Fibroblast of gingiva (primary cell): ENCODE results near the gene SEPHS2.
A peak's percentile ranks its signal among the peaks of the same experiment; 100 is the strongest.
"Not testable (repeated sequence)": the region's sequence is repeated elsewhere in the genome, so short reads cannot be mapped to it uniquely, and the experiment has no call there.

Source experiments
- DNase-seq: peaks from one replicate; pipeline ENCODE4 v3.0.0-alpha.2; 2011; ENCODE audit warnings: low read depth

SEPHS2 gene

DNA sequence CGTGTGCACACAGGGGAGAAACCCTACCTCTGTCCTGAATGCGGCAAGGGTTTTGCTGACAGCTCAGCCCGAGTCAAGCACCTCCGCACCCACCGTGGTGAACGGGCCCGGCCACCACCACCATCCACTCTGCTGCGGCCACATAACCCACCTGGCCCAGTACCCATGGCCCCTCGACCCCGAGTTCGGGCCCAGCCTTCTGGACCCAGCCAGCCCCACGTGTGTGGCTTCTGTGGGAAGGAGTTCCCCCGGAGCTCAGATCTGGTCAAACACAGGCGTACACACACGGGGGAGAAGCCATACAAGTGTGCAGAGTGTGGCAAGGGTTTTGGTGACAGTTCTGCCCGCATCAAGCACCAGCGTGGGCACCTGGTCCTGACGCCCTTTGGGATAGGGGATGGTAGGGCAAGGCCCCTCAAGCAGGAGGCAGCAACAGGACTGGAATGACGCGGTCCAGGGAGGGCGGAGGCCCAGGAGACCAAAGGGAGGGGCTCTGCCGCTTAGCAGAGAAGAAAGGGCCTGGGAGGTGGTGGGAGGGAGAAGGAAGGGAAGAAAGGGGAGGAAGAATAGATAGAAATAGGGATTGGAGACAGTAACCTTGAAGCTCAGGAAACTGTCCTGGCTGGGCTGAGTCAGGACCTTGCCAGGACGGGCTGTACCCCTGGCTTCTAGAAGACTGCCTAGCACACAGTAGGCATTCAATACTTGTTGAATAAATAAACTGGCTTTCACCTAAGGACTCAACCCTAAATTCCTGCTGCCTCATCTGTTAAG lies 46.8 kb downstream of the SEPHS2 start:
- no peak for DNase-seq

DNA sequence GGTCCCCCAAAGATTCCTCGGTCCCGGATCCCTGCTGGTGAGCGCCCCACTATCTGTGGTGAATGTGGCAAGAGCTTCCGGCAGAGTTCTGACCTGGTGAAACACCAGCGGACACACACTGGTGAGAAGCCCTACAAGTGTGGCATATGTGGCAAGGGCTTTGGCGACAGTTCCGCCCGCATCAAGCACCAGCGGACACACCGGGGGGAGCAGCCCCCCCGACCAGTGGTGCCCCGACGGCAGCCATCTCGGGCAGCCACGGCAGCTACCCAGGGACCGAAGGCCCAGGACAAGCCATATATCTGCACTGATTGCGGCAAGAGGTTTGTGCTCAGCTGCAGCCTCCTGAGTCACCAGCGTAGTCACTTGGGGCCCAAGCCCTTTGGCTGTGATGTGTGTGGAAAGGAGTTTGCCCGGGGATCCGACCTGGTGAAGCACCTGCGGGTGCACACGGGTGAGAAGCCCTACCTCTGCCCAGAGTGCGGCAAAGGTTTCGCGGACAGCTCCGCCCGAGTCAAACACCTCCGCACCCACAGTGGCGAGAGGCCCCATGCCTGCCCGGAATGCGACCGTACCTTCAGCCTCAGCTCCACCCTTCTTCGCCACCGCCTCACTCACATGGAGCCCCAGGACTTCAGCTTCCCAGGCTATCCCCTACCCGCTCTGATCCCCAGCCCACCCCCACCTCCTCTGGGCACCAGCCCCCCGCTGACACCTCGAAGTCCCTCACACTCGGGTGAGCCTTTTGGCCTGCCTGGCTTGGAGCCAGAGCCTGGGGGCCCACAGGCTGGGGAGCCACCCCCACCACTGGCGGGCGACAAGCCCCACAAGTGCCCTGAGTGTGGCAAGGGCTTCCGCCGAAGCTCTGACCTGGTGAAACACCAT lies 47.7 kb downstream of the SEPHS2 start:
- DNase-seq, result no peak

DNA sequence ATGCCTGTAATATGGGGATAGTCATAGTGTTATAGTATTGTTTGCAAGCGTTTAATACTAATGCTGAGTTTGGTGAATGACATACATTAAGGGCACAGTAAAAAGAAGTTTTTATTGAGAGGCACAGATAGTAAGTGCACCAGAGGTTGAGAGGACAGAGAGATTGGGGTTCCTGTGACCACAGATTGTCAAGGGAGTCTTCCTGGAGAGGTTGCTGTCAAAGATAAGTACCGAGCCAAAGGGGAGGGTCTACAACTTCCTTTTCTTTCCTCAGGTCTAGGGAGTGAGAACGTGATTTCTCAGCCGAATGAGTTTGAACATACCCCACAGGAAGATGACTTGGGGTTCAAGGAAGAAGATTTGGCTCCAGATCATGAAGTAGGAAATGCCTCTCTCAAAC lies 48.6 kb downstream of the SEPHS2 start:
- no peak for DNase-seq

DNA sequence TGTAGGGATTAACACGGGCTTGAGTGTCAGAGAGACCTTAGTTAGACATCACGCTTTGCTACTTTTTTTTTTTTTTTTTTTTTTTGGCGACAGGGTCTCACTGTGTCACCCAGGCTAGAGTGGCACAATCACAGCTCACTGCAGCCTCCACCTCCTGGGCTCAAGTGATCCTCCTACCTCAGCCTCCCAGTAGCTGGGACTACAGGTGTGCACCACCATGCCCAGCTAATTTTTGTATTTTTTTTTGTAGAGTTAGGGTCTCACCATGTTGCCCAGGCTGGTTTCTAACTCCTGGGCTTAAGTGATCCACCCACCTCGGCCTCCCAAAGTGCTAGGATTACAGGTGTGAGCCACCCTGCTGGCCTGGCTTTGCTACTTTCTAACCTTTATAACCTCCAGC lies 49.0 kb downstream of the SEPHS2 start:
- DNase-seq, result not testable (repeated sequence)

DNA sequence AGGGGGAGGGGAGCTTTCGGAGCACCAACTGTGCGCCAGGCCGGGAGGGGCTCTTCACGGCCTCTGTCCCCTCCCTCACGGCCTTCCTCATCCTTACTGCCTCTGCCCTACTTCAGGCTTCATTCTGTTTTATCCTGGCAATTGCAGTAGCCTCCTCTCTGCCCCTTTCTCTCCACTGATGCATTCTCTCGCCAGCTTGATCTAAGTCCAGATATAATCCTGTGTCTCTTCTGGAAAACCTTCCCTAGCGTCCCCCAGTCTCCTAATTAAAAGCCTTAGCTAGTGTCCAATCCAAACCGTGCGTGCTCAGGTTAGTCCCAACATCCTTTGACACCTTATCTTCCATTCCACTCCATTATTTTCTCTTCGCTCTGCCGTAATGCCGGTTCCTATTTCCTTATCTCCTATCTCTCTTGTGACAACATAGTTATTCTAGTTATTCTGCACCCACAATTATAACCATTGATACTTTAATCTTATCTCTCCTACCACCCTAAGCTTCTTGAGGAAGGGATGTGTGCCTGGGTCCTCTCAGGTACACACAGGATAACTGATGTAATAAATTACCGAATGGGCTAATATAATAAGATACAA lies 49.6 kb downstream of the SEPHS2 start:
- no peak for DNase-seq

DNA sequence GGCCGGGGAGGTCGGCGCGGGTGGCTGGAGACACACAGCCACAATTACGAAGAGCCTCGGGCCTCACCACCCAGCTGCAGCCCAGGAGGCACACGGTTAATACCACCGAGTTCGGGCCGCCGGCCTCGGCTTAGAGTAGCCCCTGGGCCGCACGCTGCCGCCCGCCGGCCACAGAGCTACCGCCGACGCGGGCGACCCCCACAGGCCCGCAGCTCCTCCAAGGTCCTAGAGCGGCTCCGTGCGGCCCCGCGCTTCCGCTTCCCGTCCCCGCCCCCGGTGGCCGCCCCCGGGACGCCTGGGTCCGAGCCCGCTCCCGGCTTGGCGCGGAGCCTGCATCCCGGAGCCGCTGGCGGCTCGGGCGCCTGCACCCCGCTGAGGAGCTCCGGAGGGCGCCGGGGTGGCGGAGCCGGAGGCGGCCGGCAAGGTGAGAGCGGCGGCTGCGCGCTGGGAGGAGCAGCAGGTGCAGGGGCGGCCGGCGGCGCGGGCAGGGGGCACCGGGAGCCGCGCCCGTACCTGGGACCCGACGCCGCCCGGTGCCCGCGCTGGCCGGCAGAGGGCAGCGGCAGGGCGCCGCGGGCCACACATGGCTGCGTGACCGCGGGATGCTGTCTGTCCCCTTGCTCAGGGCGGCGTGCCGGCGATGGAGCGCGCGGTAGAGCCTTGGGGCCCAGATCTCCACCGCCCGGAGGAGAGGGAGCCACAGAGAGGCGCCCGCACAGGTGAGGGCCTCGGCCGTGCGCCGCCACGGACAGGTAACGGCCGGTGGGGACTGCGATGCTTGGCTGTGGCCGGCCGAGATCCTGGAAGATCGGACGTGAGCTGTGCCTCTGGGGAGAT lies 50.3 kb downstream of the SEPHS2 start, which contains the start of gene ZNF48:
Gene ZNF48, plus strand, starts transcription at position 266 of the 837 bp plus-strand sequence. Its CDS starts 375 bp downstream, at position 641.
- peak; percentile 94 for DNase-seq

DNA sequence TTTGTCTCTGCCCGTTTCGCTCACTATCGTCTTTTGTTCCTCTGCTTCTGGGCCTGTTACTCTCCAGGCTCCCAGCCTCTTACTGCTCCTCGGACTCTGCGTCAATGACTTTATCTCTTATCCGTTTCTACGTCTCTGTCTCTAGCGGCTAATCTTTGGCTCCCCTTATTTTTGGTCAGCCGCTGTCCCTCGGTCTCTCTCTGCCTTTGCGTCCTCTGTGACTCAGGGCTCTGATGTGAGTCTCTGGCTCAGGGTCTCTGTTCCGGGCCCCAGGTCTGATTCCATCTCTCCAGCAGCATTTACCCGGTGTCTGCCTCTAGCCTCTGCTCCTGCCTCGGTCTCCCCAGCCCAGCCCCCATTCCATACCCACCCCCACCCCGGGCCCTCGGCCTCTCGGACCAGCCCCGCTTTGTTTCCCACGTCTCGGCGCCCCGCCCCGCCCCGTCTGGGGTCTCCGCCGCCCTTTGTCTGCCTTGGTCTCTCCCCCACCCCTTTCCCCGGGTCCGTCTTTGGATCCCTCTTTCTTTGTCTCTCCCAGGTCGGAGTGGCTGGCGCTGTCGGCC lies 51.0 kb downstream of the SEPHS2 start:
- no peak for DNase-seq
